Fibroblast of villous mesenchyme (primary cell): Measurements from ENCODE around the gene PNPLA1. TPM values are rescaled to one million over a fixed set of nuclear protein-coding genes. Genes with fewer than 3 reads are reported as not detected.

Experiments used
- DNase-seq: peaks from one replicate; pipeline ENCODE4 v3.0.0-alpha.2; 2010; ENCODE audit warnings: low read depth
- H3K4me3 ChIP-seq: 2 replicates; pipeline ENCODE4 v1.5.1; 2011; ENCODE audit warnings: low read depth, mild to moderate bottlenecking, low read length
- total RNA-seq: library from RNA; depleted of rRNA; stranded (reverse); fragments of >200 nt; gene quantifications from 2 replicates; pipeline ENCODE4 v1.2.3, GENCODE V29; 2012
- TF ChIP-seq, protein P1 (sequence below): IDR thresholded peaks from 2 replicates; pipeline ENCODE4 v1.5.1; 2012; ENCODE audit warnings: low read depth, mild to moderate bottlenecking, low read length; ENCODE audit not compliant: insufficient read depth

The PNPLA1 gene
- total RNA-seq, 1 donor = not detected

- no peak for DNase-seq
- TF ChIP-seq, protein P1, sequence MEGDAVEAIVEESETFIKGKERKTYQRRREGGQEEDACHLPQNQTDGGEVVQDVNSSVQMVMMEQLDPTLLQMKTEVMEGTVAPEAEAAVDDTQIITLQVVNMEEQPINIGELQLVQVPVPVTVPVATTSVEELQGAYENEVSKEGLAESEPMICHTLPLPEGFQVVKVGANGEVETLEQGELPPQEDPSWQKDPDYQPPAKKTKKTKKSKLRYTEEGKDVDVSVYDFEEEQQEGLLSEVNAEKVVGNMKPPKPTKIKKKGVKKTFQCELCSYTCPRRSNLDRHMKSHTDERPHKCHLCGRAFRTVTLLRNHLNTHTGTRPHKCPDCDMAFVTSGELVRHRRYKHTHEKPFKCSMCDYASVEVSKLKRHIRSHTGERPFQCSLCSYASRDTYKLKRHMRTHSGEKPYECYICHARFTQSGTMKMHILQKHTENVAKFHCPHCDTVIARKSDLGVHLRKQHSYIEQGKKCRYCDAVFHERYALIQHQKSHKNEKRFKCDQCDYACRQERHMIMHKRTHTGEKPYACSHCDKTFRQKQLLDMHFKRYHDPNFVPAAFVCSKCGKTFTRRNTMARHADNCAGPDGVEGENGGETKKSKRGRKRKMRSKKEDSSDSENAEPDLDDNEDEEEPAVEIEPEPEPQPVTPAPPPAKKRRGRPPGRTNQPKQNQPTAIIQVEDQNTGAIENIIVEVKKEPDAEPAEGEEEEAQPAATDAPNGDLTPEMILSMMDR = no peak
Measured at GRCh38 chr6:36319436-36319762, 49.5 kb downstream of the PNPLA1 start.

DNA sequence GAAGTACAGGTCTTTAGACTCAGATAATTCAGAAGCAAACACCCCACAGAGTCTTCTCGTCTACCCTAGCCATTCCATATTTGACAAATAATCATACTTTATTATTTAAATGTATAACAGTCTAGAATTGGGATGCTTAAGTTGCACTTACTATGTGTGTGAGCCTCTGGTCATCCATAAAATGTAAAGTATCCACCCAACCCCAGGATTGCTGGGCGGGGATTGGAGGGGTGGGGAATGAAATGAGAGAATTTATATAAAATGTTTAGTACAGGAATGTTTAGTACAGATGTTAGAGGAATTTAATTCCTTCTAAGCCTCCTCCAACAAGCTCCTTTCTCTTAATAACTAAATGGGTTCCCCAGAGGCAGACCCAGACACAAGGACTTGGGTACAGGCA is 50.0 kb downstream of the PNPLA1 start:
- TF ChIP-seq, protein P1 = no peak
- H3K4me3 ChIP-seq = no peak overlapping the region
- DNase-seq = no peak

More at GRCh38 chr6:36319436-36319762, 49.5 kb downstream of the PNPLA1 start:
- H3K4me3 ChIP-seq = no peak overlapping the region

GRCh38 chr6:36320475-36320874 is 50.6 kb downstream of the PNPLA1 start:
- TF ChIP-seq, protein P1 = no peak
- no peak overlapping the region for H3K4me3 ChIP-seq
- no peak for DNase-seq

DNA sequence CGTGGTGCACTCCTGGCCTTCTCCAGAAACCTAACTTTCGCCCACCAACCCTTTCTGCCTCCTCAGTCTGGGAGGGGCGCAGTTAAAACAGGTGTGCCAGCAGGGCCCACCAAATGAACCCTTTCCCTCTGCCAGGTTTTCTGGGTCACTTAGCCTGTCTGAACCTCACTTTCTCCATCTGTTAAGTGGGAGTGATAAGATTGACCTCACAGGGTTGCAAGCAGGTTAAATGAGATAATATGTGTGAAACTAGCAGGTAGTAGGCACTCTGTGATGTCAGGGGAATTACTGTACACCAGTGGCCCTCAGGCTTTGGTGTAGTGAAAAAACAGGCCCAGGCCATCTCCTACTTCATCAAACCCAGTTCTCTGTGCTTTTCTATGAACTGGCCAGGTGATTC is 52.7 kb downstream of the PNPLA1 start:
- TF ChIP-seq, protein P1 = no peak
- H3K4me3 ChIP-seq = no peak overlapping the region
- no peak for DNase-seq

- no peak for DNase-seq
- no peak overlapping the region for H3K4me3 ChIP-seq
- TF ChIP-seq, protein P1 = no peak
Measured at GRCh38 chr6:36323062-36323461, 53.2 kb downstream of the PNPLA1 start.

DNA sequence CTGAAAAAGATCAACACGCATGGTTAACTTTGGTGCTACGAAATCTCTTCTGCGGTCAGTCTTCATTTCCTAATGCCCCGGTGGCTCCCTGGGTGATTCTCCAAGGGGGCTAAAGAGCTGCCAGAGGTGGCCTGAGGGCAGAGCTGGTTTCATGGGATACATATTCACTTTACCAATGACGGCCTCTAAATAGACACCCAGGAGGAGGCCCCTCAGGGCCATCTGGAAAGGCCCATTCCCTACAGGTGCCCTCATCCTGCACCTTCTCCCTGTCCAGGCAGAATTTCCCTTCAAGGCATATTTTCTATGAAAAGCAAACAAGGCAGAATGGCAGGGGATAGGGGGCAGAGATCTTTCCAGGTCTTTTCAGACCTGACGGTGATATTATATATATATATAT is 54.3 kb downstream of the PNPLA1 start:
- DNase-seq = no peak
- no peak overlapping the region for H3K4me3 ChIP-seq
- TF ChIP-seq, protein P1 = no peak

DNA sequence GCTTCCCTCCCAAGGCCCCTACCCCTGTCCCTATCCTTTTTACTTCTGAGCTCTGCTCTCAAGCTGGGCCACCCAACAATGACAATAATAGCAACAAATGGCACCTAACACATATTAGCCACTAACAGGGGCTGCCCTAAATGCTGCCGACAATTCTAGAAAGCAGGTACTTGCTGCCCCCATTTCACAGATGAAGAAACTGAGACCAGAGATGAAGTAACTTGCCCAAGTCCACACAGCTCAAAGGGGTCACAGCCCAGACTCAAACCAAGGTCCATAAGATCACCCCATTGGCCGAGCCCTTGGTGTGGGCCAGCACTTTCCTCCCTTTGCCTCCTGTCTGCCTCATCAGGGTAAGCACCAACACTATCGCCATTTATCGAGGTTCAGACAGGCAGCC is 54.9 kb downstream of the PNPLA1 start:
- no peak overlapping the region for H3K4me3 ChIP-seq
- TF ChIP-seq, protein P1 = no peak
- DNase-seq = no peak
